Motor neuron (in vitro differentiated cells): ENCODE measurements around the gene LSM4. TPM values are rescaled to one million over a fixed set of nuclear protein-coding genes. Genes with fewer than 3 reads are reported as not detected.

Source experiments
- ATAC-seq, 8 experiments: fragments of 200-7000 bp; cut with Tn5 transposase; replicated peaks in 6 of 8; 2 replicates each; pipeline ENCODE4 v1.8.0; 2021; ENCODE audit warnings: mild to moderate bottlenecking in 8 of 8, moderate library complexity in 8 of 8
- H3K27ac ChIP-seq, 2 donors: fragments of 250-450 bp; sonication (Bioruptor Pico); 2 replicates each; pipeline ENCODE4 v1.9.0; 2021; ENCODE audit warnings: antibody characterized with exemption in 2 of 2, mild to moderate bottlenecking in 2 of 2, moderate library complexity in 1 of 2
- H3K4me1 ChIP-seq, 2 donors: fragments of 250-450 bp; sonication (Bioruptor Pico); replicated peaks in 1 of 2; 2 replicates each; pipeline ENCODE4 v1.6.1; 2021; ENCODE audit warnings: antibody characterized with exemption in 2 of 2, mild to moderate bottlenecking in 2 of 2, moderate library complexity in 1 of 2
- H3K4me3 ChIP-seq, 5 donors: fragments of 250-450 bp; sonication (Bioruptor Pico); 2 replicates each; pipeline ENCODE4 v1.9.0; 2021; ENCODE audit warnings: antibody characterized with exemption in 5 of 5, mild to moderate bottlenecking in 5 of 5, moderate library complexity in 4 of 5
- WGBS, 10 experiments: fragments of 450-650 bp; shearing (Covaris generic); methylation state at CpG; one replicate each; pipeline ENCODE4 v1.0.0; 2022; 5-methylcytosine and 5-hydroxymethylcytosine counted together
- in situ Hi-C, 9 experiments: fragments of 400-800 bp; cut with MboI; loops; one replicate each; pipeline ENCODE4 v1.15.0; 2021; ENCODE audit warnings: low sequenced_read_pairs in 9 of 9, low pct_unique_long_range_greater_than_20kb in 2 of 9; ENCODE audit not compliant: unreplicated experiment in 9 of 9
- total RNA-seq, 8 experiments: library from RNA; unstranded; fragments of 300-600 nt; gene quantifications; 2 replicates each; pipeline versions ENCODE4 v1.2.3 to v1.2.4, GENCODE V29; 2022

Gene LSM4
- total RNA-seq, 8 experiments from 2014 or later, result 87.3 to 240 (median 151) TPM

DNA sequence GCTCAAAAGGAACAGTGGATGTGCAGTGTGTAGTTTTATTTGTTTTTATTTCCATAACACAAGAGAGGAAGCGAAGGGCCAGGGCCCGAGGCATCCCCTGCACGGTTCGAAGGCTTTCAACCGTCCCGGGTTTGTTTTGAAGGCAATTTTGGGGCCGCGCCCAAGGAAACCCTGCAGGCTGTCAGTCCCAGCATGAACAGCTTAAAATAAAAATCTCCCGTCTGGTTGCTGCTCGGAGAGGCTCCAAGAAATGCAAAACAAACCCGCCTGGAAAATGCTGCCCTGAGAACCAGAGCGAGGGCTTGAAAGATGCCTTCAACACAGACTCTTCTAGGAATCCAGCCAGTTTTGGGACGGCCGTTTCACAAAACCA lies 16.0 kb downstream of the LSM4 start:
- 10 to 100% (median 80%) methylated on average over 1 to 12 of the region's 14 CpGs; no CpG with 5 or more reads in 1 of the 10 experiments for WGBS, 10 experiments
- H3K4me3 ChIP-seq, result no peak overlapping the region
- in situ Hi-C loops, result no loop called here
- peaks cover 34 to 39% of the 10 kb centered on the region in 2 donors for H3K4me1 ChIP-seq
- ATAC-seq, result peak in 1 of 8 experiments; percentile 39
- H3K27ac ChIP-seq, result no peak overlapping the region

DNA sequence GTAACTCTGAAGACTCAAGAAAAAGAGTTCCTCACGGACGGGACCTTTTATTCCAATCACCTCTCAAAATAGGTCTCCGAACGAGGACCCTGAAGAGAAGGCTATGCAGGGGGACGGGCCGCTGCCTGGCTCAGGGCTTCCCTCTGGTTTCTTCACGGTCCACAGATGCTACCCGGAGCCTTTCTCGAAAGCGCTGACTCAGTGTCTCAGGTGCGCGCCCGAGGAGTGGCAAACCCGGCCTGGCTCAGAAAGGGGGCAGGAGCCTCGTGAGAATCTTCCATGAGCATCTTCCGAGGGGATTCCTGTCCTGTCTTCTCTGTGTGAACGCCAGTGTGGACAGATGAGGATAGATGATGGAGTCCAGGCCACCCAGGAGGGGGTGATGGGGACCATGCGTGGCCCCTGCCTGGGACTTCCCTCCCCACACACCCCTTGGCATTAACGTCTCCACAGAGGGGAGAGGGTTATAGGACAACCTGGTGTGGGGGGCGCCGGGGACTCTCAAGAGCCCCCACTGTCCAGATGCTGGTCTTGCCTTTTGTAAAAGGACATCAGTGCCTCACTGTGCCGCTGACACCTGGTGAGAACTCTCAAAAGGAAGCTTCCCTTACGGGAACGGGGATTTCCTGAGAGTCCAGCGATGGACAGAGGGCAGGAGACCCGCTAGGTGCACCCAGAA lies 16.5 kb downstream of the LSM4 start:
- in situ Hi-C loops, result no loop called here
- no peak for ATAC-seq

GRCh38 chr19:18304458-18305310 lies 18.2 kb downstream of the LSM4 start:
- Histone ChIP-seq H3K27ac (peak overlapping the region; percentile 87 to 91), H3K4me1 (peaks cover 26 to 28% of the 10 kb centered on the region in 2 donors), H3K4me3 (peak overlapping the region in 3 of 5 donors; percentile 12 to 29 (median 16))
- in situ Hi-C loops, result no loop called here
- WGBS, 10 experiments, result 0 to 20% (median 10%) methylated on average over 1 to 6 of the region's 29 CpGs; no CpG with 5 or more reads in 5 of the 10 experiments
- peak; percentile 69 to 97 (median 92) for ATAC-seq

More for the DNA sequence above, 16.5 kb downstream of the LSM4 start:
- WGBS, 10 experiments, result 75 to 100% (median 90%) methylated on average over 4 to 10 of the region's 26 CpGs; no CpG with 5 or more reads in 2 of the 10 experiments
- H3K4me3 ChIP-seq, result no peak overlapping the region
- H3K4me1 ChIP-seq, result peaks cover 29 to 34% of the 10 kb centered on the region in 2 donors
- H3K27ac ChIP-seq, result no peak overlapping the region

GRCh38 chr19:18304208-18304457 lies 18.7 kb downstream of the LSM4 start:
- peak in 5 of 8 experiments; percentile 46 to 55 (median 54) for ATAC-seq
- in situ Hi-C loops, result no loop called here
- Histone ChIP-seq H3K4me3 (peak overlapping the region in 1 of 5 donors; percentile 29), H3K27ac (peak overlapping the region; percentile 87 to 91), H3K4me1 (peaks cover 26 to 28% of the 10 kb centered on the region in 2 donors)
- 0 to 20% methylated on average over 1 to 2 of the region's 2 CpGs; no CpG with 5 or more reads in 8 of the 10 experiments for WGBS, 10 experiments

DNA sequence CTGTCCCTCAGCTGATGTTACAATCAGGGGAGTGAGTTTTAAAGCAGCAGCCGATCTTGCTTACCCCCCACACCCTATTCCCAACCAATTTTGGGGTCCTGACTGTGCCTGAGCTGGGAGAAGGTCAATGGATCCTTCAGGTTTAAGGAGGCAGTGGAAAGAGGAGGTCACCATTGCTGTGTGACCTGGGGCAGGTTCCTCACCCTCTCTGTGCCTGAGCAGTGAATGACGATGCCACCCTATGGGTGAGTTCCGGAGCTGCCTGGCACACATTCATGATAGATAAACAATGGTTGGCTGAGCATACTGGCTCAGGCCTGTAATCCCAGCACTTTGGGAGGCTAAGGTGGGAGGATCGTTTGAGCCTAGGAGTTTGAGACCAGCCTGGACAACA lies 21.2 kb downstream of the LSM4 start:
- WGBS, 10 experiments, result 57 to 100% (median 91%) methylated on average over 1 to 4 of the region's 4 CpGs; no CpG with 5 or more reads in 2 of the 10 experiments
- peaks cover 26 to 28% of the 10 kb centered on the region in 2 donors for H3K4me1 ChIP-seq
- no peak for ATAC-seq
- in situ Hi-C loops, result no loop called here
- no peak overlapping the region for H3K27ac ChIP-seq
- no peak overlapping the region for H3K4me3 ChIP-seq

DNA sequence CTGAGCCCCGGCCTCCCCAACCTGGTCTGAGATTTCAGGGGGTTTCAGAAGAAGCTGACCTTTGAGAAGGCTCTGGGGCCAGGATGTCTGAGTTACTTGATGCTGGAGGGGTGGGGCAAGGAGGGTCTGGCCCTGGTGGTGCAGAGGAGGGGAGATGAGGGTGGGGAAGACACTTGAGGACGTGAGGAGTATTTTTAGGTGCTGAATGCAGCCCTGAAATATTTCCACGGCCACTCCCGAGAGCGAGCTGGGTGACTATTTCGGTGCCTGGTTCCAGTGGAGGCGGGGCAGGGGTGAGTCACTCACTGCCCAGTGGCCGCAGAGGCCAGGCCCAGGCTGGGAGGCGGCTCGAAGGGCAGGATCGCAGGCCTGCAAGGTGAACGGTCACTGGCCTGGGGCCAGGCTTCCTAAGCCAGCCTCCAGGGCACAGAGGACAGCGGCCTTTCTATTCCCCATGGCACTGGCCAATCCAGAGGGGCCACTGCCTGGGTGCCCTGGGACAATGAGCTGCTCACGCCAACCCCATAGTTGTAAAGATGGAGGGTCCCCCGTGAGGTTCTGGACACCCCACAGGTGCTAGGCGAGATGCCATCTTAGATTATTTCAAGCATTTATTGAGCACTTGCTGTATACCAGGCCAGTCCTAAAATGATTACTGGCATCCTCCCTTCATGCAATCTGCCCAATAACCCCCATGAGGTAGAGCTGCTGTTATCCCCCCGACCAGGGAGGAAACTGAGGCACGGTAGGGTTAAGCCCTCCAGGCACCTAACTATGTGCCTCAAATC lies 21.8 kb downstream of the LSM4 start:
- in situ Hi-C loops, result no loop called here
- peak in 2 of 8 experiments; percentile 47 to 50 for ATAC-seq
- Histone ChIP-seq H3K4me1 (peaks cover 25 to 26% of the 10 kb centered on the region in 2 donors), H3K27ac (no peak overlapping the region), H3K4me3 (no peak overlapping the region)
- 60 to 100% (median 82%) methylated on average over 1 to 15 of the region's 18 CpGs; no CpG with 5 or more reads in 5 of the 10 experiments for WGBS, 10 experiments

DNA sequence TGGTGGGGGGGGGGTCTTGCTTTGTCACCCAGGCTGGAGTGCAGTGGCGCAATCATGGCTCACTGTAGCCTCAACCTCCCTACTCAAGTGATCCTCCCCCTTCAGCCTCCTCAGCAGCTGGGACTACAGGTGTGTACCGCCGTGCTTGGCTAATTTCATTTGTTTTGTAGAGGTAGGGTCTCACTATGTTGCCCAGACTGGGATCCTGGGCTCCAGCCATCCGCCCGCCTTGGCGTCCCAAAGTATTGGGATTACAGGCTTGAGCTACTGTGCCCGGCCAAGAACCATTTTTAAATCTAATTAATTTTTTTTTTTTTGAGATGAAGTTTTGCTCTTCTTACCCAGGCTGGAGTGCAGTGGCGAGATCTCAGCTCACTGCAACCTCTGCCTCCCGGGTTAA lies 23.2 kb downstream of the LSM4 start:
- Histone ChIP-seq H3K4me3 (no peak overlapping the region), H3K27ac (no peak overlapping the region), H3K4me1 (peaks cover 16 to 17% of the 10 kb centered on the region in 2 donors)
- no peak for ATAC-seq
- 71 to 100% (median 95%) methylated on average over 1 to 8 of the region's 9 CpGs; no CpG with 5 or more reads in 4 of the 10 experiments for WGBS, 10 experiments
- in situ Hi-C loops, result no loop called here

- no peak overlapping the region for H3K27ac ChIP-seq
- H3K4me1 ChIP-seq, result peaks cover 15 to 17% of the 10 kb centered on the region in 2 donors
- no peak overlapping the region for H3K4me3 ChIP-seq
- WGBS, 10 experiments, result 17 to 86% (median 68%) methylated on average over 1 to 4 of the region's 6 CpGs; no CpG with 5 or more reads in 2 of the 10 experiments
- in situ Hi-C loops, result no loop called here
- ATAC-seq, result no peak
These were observed 24.3 kb downstream of the LSM4 start for GRCh38 chr19:18298601-18299000.

- 0 to 100% (median 48%) methylated on average over 1 to 3 of the region's 4 CpGs; no CpG with 5 or more reads in 5 of the 10 experiments for WGBS, 10 experiments
- ATAC-seq, result no peak
- in situ Hi-C loops, result no loop called here
- no peak overlapping the region for H3K27ac ChIP-seq
- no peak overlapping the region for H3K4me3 ChIP-seq
- H3K4me1 ChIP-seq, result peaks cover 20 to 23% of the 10 kb centered on the region in 2 donors
These were observed 25.6 kb downstream of the LSM4 start for GRCh38 chr19:18297308-18297707.

- H3K4me3 ChIP-seq, result no peak overlapping the region
- WGBS, 10 experiments, result 100% methylated on average over 1 to 2 of the region's 4 CpGs; no CpG with 5 or more reads in 7 of the 10 experiments
- H3K4me1 ChIP-seq, result peaks cover 27 to 29% of the 10 kb centered on the region in 2 donors
- in situ Hi-C loops, result no loop called here
- H3K27ac ChIP-seq, result peak overlapping the region in 1 of 2 donors; percentile 82
- no peak for ATAC-seq
These were observed 27.8 kb downstream of the LSM4 start for GRCh38 chr19:18295034-18295451.

DNA sequence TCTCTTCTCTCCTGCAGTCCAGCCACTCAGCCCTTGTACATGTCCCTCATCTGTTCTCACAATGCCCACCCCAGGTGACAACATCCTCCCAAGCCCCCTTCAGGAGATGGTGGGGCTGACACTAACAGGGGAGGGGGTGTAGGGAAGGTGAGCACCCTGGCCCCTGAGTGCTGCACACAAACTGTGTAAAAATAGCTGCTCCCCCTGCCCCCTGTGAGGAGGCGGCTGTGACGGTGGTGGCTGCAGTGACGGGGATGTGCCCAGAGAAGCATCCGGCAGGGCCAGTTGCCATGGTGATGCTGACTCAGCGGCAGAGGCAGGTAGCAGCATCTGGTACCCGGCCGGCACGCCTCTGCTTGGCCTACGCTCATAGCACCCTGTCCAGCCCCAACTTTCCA lies 28.4 kb downstream of the LSM4 start:
- Histone ChIP-seq H3K4me3 (no peak overlapping the region), H3K27ac (peak overlapping the region; percentile 78 to 82), H3K4me1 (peaks cover 27 to 29% of the 10 kb centered on the region in 2 donors)
- ATAC-seq, result peak in 5 of 8 experiments; percentile 45 to 67 (median 55)
- in situ Hi-C loops, result no loop called here
- WGBS, 10 experiments, result 24 to 60% methylated on average over 1 to 3 of the region's 9 CpGs; no CpG with 5 or more reads in 8 of the 10 experiments

- peaks cover 27 to 29% of the 10 kb centered on the region in 2 donors for H3K4me1 ChIP-seq
- ATAC-seq, result no peak
- in situ Hi-C loops, result no loop called here
- H3K4me3 ChIP-seq, result no peak overlapping the region
- WGBS, 10 experiments, result 20 to 95% (median 80%) methylated on average over 1 to 12 of the region's 18 CpGs; no CpG with 5 or more reads in 3 of the 10 experiments
- H3K27ac ChIP-seq, result peak overlapping the region; percentile 93 to 94
These were observed 29.0 kb downstream of the LSM4 start for GRCh38 chr19:18293642-18294466.
